Smooth muscle cell (in vitro differentiated cells): Measurements from ENCODE around the gene PMP22. TPM values are rescaled to one million over a fixed set of nuclear protein-coding genes. Genes with fewer than 3 reads are reported as not detected.
A peak's percentile ranks its signal among the peaks of the same experiment; 100 is the strongest.

ENCODE experiments used
- DNase-seq: peaks from one replicate; lab custom pipeline; 2025; ENCODE audit not compliant: unreplicated experiment; lab: John Stamatoyannopoulos, UW
- H2AFZ ChIP-seq: fragments of 200-600 bp; sonication (generic); 2 replicates; pipeline ENCODE4 v1.6.0; 2016; ENCODE audit warnings: antibody characterized with exemption, low read depth, mild to moderate bottlenecking
- H3F3A ChIP-seq: fragments of 200-600 bp; sonication (generic); 2 replicates; pipeline ENCODE4 v1.6.0; 2017; ENCODE audit warnings: antibody characterized with exemption, low read depth
- H3K27ac ChIP-seq: fragments of 200-600 bp; sonication (generic); 2 replicates; pipeline ENCODE4 v1.5.1; 2016; ENCODE audit warnings: low read depth, mild to moderate bottlenecking
- H3K27me3 ChIP-seq: fragments of 200-600 bp; sonication (generic); 2 replicates; pipeline ENCODE4 v1.6.1; 2016; ENCODE audit warnings: low read depth, mild to moderate bottlenecking
- H3K36me3 ChIP-seq: fragments of 200-600 bp; sonication (generic); 2 replicates; pipeline ENCODE4 v1.5.1; 2016; ENCODE audit warnings: low read depth
- H3K4me1 ChIP-seq: fragments of 200-600 bp; sonication (generic); 2 replicates; pipeline ENCODE4 v1.5.1; 2016; ENCODE audit warnings: low read depth
- H3K4me2 ChIP-seq: fragments of 200-600 bp; sonication (generic); 2 replicates; pipeline ENCODE4 v1.6.0; 2016; ENCODE audit warnings: mild to moderate bottlenecking
- H3K4me3 ChIP-seq: fragments of 200-600 bp; sonication (generic); 2 replicates; pipeline ENCODE4 v1.5.1; 2016; ENCODE audit warnings: mild to moderate bottlenecking
- H3K79me2 ChIP-seq: fragments of 200-600 bp; sonication (generic); 2 replicates; pipeline ENCODE4 v1.6.0; 2016; ENCODE audit warnings: low read depth, mild to moderate bottlenecking
- H3K9ac ChIP-seq: fragments of 200-600 bp; sonication (generic); 2 replicates; pipeline ENCODE4 v1.6.0; 2016; ENCODE audit warnings: low read depth
- H3K9me3 ChIP-seq: fragments of 200-600 bp; sonication (generic); replicated peaks from 2 replicates; pipeline ENCODE4 v1.5.1; 2016; ENCODE audit warnings: low read depth
- H4K20me1 ChIP-seq: fragments of 200-600 bp; sonication (generic); 2 replicates; pipeline ENCODE4 v1.6.0; 2016; ENCODE audit warnings: low read depth
- whole genome bisulfite sequencing: methylation state at CpG from one replicate; pipeline ENCODE4 v1.1.7; 2016; ENCODE audit warnings: low lambda C conversion rate; 5-methylcytosine and 5-hydroxymethylcytosine counted together
- polyA plus RNA-seq: library from polyadenylated mRNA; unstranded; fragments of >200 nt; fragmentation: Nextera tagmentation; extraction: Ambion mirVana; gene quantifications from 2 replicates; pipeline ENCODE4 v1.2.1, GENCODE V29; 2016
- total RNA-seq: library from RNA; depleted of rRNA; stranded (reverse); fragments of >200 nt; gene quantifications from 2 replicates; pipeline ENCODE4 v1.2.3, GENCODE V29; 2014
- TF ChIP-seq, protein P1 (sequence below): fragments of 200-600 bp; sonication (generic); IDR thresholded peaks from 2 replicates; pipeline ENCODE4 v1.5.1; 2017; ENCODE audit warnings: borderline replicate concordance, mild to moderate bottlenecking, antibody characterized with exemption; ENCODE audit not compliant: insufficient read depth, poor library complexity, severe bottlenecking

PMP22 gene
- total and polyA plus RNA-seq, 2 experiments from 2014 or later, result 39.6 to 69.5 TPM

GRCh38 chr17:15290605-15291004, 25.5 kb upstream of the PMP22 start:
- no peak overlapping the region for H3K27ac ChIP-seq
- no peaks in the 10 kb centered on the region for H4K20me1 ChIP-seq
- 91% methylated on average over 6 of the region's 6 CpGs for WGBS
- H3F3A ChIP-seq, result no peaks in the 10 kb centered on the region
- H3K9me3 ChIP-seq, result no peaks in the 10 kb centered on the region
- no peak for DNase-seq
- H3K4me2 ChIP-seq, result no peak overlapping the region
- no peak overlapping the region for H3K9ac ChIP-seq
- no peaks in the 10 kb centered on the region for H3K4me1 ChIP-seq
- H3K4me3 ChIP-seq, result no peak overlapping the region
- no peaks in the 10 kb centered on the region for H3K79me2 ChIP-seq
- no peak overlapping the region for H2AFZ ChIP-seq
- no peaks in the 10 kb centered on the region for H3K36me3 ChIP-seq
- H3K27me3 ChIP-seq, result no peaks in the 10 kb centered on the region
- TF ChIP-seq, protein P1, sequence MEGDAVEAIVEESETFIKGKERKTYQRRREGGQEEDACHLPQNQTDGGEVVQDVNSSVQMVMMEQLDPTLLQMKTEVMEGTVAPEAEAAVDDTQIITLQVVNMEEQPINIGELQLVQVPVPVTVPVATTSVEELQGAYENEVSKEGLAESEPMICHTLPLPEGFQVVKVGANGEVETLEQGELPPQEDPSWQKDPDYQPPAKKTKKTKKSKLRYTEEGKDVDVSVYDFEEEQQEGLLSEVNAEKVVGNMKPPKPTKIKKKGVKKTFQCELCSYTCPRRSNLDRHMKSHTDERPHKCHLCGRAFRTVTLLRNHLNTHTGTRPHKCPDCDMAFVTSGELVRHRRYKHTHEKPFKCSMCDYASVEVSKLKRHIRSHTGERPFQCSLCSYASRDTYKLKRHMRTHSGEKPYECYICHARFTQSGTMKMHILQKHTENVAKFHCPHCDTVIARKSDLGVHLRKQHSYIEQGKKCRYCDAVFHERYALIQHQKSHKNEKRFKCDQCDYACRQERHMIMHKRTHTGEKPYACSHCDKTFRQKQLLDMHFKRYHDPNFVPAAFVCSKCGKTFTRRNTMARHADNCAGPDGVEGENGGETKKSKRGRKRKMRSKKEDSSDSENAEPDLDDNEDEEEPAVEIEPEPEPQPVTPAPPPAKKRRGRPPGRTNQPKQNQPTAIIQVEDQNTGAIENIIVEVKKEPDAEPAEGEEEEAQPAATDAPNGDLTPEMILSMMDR, result no peak

DNA sequence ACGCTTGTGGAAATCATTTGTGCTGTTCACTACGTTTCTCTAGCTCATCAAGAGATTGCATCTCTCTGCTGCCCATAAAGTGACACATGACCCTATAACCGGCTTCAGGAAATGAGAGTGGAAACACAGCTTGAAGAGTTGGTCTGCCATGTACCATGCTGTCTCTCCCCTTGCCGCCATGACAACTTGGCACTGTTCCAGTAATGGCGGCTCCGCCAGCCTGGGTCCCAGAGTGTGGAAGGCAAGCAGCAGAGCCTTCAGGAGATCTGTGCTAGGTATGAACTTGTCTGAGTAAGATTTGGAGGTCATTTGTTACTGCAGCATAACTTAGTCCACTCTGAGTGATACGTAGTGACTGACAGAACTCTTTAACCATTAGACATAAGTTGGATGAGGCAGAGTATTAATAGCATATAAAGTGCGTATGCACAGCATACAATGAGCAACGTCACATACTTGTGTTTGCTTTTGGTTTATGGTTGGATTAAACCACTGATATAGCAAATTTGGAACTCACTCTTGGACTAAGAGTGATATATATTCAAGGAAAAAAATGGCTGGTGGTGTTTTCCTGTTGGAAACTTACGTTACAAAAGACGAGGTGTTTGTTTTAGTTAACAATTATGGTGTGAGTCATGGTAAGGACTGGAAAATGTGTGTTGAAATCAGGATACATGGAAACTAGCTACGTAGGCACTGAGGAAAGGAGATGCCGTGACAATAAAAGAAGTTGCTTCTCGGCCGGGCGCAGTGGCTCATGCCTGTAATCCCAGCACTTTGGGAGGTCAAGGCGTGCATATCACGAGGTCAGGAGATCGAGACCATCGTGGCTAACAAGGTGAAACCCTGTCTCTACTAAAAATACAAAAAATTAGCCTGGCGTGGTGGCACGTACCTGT, 24.4 kb upstream of the PMP22 start:
- WGBS, result 66% methylated on average over 22 of the region's 22 CpGs
- H3K27me3 ChIP-seq, result no peaks in the 10 kb centered on the region
- H3K4me3 ChIP-seq, result no peak overlapping the region
- peak overlapping the region; percentile 43 for H3K27ac ChIP-seq
- H3K36me3 ChIP-seq, result no peaks in the 10 kb centered on the region
- H3K9ac ChIP-seq, result no peak overlapping the region
- TF ChIP-seq, protein P1, result no peak
- no peaks in the 10 kb centered on the region for H3K9me3 ChIP-seq
- no peaks in the 10 kb centered on the region for H3K4me1 ChIP-seq
- H2AFZ ChIP-seq, result no peak overlapping the region
- no peaks in the 10 kb centered on the region for H3K79me2 ChIP-seq
- H3K4me2 ChIP-seq, result no peak overlapping the region
- H3F3A ChIP-seq, result no peaks in the 10 kb centered on the region
- DNase-seq, result no peak
- H4K20me1 ChIP-seq, result no peaks in the 10 kb centered on the region

DNA sequence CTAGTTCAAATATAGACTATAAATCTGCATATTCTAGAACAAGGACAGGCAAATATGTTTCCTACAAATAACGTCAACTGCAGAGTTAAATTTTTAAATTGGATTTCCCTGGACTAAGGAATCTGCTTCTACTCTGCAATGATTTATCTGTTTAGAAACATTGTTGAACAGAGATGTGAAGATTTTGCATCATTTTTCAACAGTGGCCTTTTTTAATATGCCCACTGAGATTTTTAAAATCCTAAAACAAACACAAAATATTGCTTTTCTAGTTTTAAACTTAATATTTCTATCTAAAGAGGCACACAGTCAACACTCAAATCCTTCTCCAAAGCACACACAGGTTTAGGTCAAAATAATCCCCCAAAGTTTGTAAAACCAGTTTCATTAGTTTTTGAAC, 23.7 kb upstream of the PMP22 start:
- Histone ChIP-seq H3F3A (no peaks in the 10 kb centered on the region), H3K27ac (peak overlapping the region; percentile 14), H3K9ac (no peak overlapping the region), H3K4me3 (no peak overlapping the region), H3K36me3 (no peaks in the 10 kb centered on the region), H3K27me3 (no peaks in the 10 kb centered on the region), H4K20me1 (no peaks in the 10 kb centered on the region), H2AFZ (no peak overlapping the region), H3K79me2 (no peaks in the 10 kb centered on the region), H3K4me2 (no peak overlapping the region), H3K9me3 (no peaks in the 10 kb centered on the region), H3K4me1 (no peaks in the 10 kb centered on the region)
- WGBS, result 89% methylated on average over 1 of the region's 1 CpG
- DNase-seq, result no peak
- TF ChIP-seq, protein P1, result no peak
